Gastroesophageal sphincter (tissue), 4 donors: ENCODE results near the gene ANTXR2. TPM values are rescaled to one million over a fixed set of nuclear protein-coding genes. Genes with fewer than 3 reads are reported as not detected.

Experiments used
- ATAC-seq: fragments of 150-250 bp; one replicate; pipeline ENCODE4 v1.9.1; 2016; ENCODE audit warnings: mild to moderate bottlenecking, moderate library complexity
- H3K27ac ChIP-seq, 4 donors: fragments of 200-600 bp; sonication (generic) in 3 of 4; 1 replicate in 3 of 4; 2 replicates in 1 of 4; pipeline ENCODE4 v1.5.1; 2016 to 2019
- H3K27me3 ChIP-seq: fragments of 200-600 bp; sonication (generic); one replicate; pipeline ENCODE4 v1.5.1; 2019
- H3K36me3 ChIP-seq, 2 donors: fragments of 200-600 bp; sonication (generic); one replicate each; pipeline ENCODE4 v1.5.1; 2019; ENCODE audit warnings: control low read depth in 1 of 2
- H3K4me1 ChIP-seq, 3 donors: fragments of 200-600 bp; sonication (generic); 1 replicate in 2 of 3; 2 replicates in 1 of 3; pipeline ENCODE4 v1.5.1; 2016 to 2019; ENCODE audit warnings: control low read depth in 2 of 3
- H3K4me3 ChIP-seq, 2 donors: fragments of 200-600 bp; sonication (generic); one replicate each; pipeline ENCODE4 v1.5.1; 2019; ENCODE audit warnings: mild to moderate bottlenecking in 1 of 2, moderate library complexity in 1 of 2
- H3K9me3 ChIP-seq, 3 donors: fragments of 200-600 bp; sonication (generic); one replicate each; pipeline ENCODE4 v1.5.1; 2017 to 2019; ENCODE audit warnings: control low read depth in 2 of 3
- CTCF ChIP-seq, 4 experiments: fragments of 200-600 bp in 2 of 4; fragments of 450-650 bp in 2 of 4; sonication (generic) in 1 of 4; IDR thresholded peaks; one replicate each; pipeline ENCODE4 v1.5.1; 2017 to 2019; ENCODE audit warnings: antibody characterized with exemption in 4 of 4, mild to moderate bottlenecking in 2 of 4, moderate library complexity in 2 of 4
- EP300 ChIP-seq: sonication (generic); formaldehyde crosslinking; IDR thresholded peaks from one replicate; pipeline ENCODE4 v1.6.1; 2017; ENCODE audit warnings: antibody characterized with exemption, mild to moderate bottlenecking
- POLR2A ChIP-seq, 2 donors: fragments of 450-650 bp; IDR thresholded peaks; one replicate each; pipeline ENCODE4 v1.6.1; 2017; ENCODE audit warnings: antibody characterized with exemption in 2 of 2, mild to moderate bottlenecking in 2 of 2, moderate library complexity in 1 of 2
- POLR2AphosphoS5 ChIP-seq: sonication (generic); formaldehyde crosslinking; IDR thresholded peaks from one replicate; pipeline ENCODE4 v1.6.1; 2017; ENCODE audit warnings: antibody characterized with exemption
- WGBS, 2 donors: methylation state at CpG; one replicate each; pipeline ENCODE4 v1.1.5; 2018; ENCODE audit warnings: low coverage in 1 of 2; 5-methylcytosine and 5-hydroxymethylcytosine counted together
- total RNA-seq, 4 donors: library from RNA; depleted of rRNA; stranded (reverse); fragments of >200 nt; gene quantifications; one replicate each; pipeline ENCODE4 v1.1.0, GENCODE V29; 2016

Gene ANTXR2
- total RNA-seq, 4 donors from 2014 or later: 440 to 611 (median 501) TPM

GRCh38 chr4:80086296-80086695 lies 13.3 kb upstream of the ANTXR2 start:
- TF ChIP-seq CTCF (IDR thresholded peaks at IDR 0.05) (no peak), EP300 (no peak), POLR2AphosphoS5 (no peak), POLR2A (IDR thresholded peaks at IDR 0.05) (no peak)
- 81 to 83% methylated on average over 5 of the region's 5 CpGs for WGBS, 2 donors
- Histone ChIP-seq H3K4me1 (no peaks in the 10 kb centered on the region), H3K27me3 (no peaks in the 10 kb centered on the region), H3K9me3 (no peaks in the 10 kb centered on the region), H3K27ac (no peak overlapping the region), H3K36me3 (no peaks in the 10 kb centered on the region), H3K4me3 (no peak overlapping the region)
- no peak for ATAC-seq

- Histone ChIP-seq H3K4me1 (no peaks in the 10 kb centered on the region), H3K9me3 (no peaks in the 10 kb centered on the region), H3K4me3 (no peak overlapping the region), H3K36me3 (no peaks in the 10 kb centered on the region), H3K27me3 (no peaks in the 10 kb centered on the region), H3K27ac (no peak overlapping the region)
- WGBS, 2 donors: 94% methylated on average over 3 of the region's 3 CpGs
- ATAC-seq: no peak
- TF ChIP-seq CTCF (IDR thresholded peaks at IDR 0.05) (no peak), POLR2A (IDR thresholded peaks at IDR 0.05) (no peak), POLR2AphosphoS5 (no peak), EP300 (no peak)
Measured at GRCh38 chr4:80085081-80085480, 12.1 kb upstream of the ANTXR2 start.

- no peak for ATAC-seq
- H3K27me3 ChIP-seq: no peaks in the 10 kb centered on the region
Measured at GRCh38 chr4:80082693-80083092, 9.7 kb upstream of the ANTXR2 start.

GRCh38 chr4:80081566-80081965 lies 8.5 kb upstream of the ANTXR2 start:
- WGBS, 2 donors: 86 to 89% methylated on average over 4 of the region's 4 CpGs
- no peaks in the 10 kb centered on the region for H3K9me3 ChIP-seq
- H3K27me3 ChIP-seq: no peaks in the 10 kb centered on the region
- H3K27ac ChIP-seq: no peak overlapping the region
- no peak overlapping the region for H3K4me3 ChIP-seq
- no peaks in the 10 kb centered on the region for H3K36me3 ChIP-seq
- TF ChIP-seq CTCF (IDR thresholded peaks at IDR 0.05): no peak
- no peak for ATAC-seq
- peaks cover 0 to 4% (median 0%) of the 10 kb centered on the region in 3 donors for H3K4me1 ChIP-seq

More at GRCh38 chr4:80082693-80083092, 9.7 kb upstream of the ANTXR2 start:
- 70 to 83% methylated on average over 1 to 2 of the region's 2 CpGs for WGBS, 2 donors
- no peaks in the 10 kb centered on the region for H3K9me3 ChIP-seq
- no peaks in the 10 kb centered on the region for H3K4me1 ChIP-seq
- H3K4me3 ChIP-seq: no peak overlapping the region
- TF ChIP-seq POLR2A (IDR thresholded peaks at IDR 0.05): no peak
- H3K27ac ChIP-seq: no peak overlapping the region
- H3K36me3 ChIP-seq: no peaks in the 10 kb centered on the region

GRCh38 chr4:80079255-80079923 lies 6.4 kb upstream of the ANTXR2 start:
- 88 to 96% methylated on average over 3 to 13 of the region's 15 CpGs for WGBS, 2 donors
- Histone ChIP-seq H3K36me3 (no peaks in the 10 kb centered on the region), H3K9me3 (no peaks in the 10 kb centered on the region), H3K27me3 (no peaks in the 10 kb centered on the region), H3K27ac (no peak overlapping the region), H3K4me3 (no peak overlapping the region), H3K4me1 (peaks cover 0 to 20% (median 0%) of the 10 kb centered on the region in 3 donors)
- no peak for ATAC-seq
- TF ChIP-seq EP300: no peak
- no peak for TF ChIP-seq POLR2A (IDR thresholded peaks at IDR 0.05)
- no peak for TF ChIP-seq POLR2AphosphoS5
- TF ChIP-seq CTCF (IDR thresholded peaks at IDR 0.05): no peak
